ENCODE measurements around the gene SLC38A10.

SLC38A10 gene

GRCh38 chr17:81301195-81302144 is 6.4 kb upstream of the SLC38A10 start:
- H3K36me3 ChIP-seq, result no peaks in the 10 kb centered on the region
- H3K4me1 ChIP-seq, result peaks cover 16% of the 10 kb centered on the region
- no peaks in the 10 kb centered on the region for H3K9me3 ChIP-seq
- H3K27me3 ChIP-seq, result no peaks in the 10 kb centered on the region
- H3K4me3 ChIP-seq (ENCODE audit: low read depth, low read length), result no peak overlapping the region
- TF ChIP-seq, protein P1, sequence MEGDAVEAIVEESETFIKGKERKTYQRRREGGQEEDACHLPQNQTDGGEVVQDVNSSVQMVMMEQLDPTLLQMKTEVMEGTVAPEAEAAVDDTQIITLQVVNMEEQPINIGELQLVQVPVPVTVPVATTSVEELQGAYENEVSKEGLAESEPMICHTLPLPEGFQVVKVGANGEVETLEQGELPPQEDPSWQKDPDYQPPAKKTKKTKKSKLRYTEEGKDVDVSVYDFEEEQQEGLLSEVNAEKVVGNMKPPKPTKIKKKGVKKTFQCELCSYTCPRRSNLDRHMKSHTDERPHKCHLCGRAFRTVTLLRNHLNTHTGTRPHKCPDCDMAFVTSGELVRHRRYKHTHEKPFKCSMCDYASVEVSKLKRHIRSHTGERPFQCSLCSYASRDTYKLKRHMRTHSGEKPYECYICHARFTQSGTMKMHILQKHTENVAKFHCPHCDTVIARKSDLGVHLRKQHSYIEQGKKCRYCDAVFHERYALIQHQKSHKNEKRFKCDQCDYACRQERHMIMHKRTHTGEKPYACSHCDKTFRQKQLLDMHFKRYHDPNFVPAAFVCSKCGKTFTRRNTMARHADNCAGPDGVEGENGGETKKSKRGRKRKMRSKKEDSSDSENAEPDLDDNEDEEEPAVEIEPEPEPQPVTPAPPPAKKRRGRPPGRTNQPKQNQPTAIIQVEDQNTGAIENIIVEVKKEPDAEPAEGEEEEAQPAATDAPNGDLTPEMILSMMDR (IDR thresholded peaks at IDR 0.05; ENCODE audit: low read depth, low read length), result no peak
- no peak for DNase-seq

DNA sequence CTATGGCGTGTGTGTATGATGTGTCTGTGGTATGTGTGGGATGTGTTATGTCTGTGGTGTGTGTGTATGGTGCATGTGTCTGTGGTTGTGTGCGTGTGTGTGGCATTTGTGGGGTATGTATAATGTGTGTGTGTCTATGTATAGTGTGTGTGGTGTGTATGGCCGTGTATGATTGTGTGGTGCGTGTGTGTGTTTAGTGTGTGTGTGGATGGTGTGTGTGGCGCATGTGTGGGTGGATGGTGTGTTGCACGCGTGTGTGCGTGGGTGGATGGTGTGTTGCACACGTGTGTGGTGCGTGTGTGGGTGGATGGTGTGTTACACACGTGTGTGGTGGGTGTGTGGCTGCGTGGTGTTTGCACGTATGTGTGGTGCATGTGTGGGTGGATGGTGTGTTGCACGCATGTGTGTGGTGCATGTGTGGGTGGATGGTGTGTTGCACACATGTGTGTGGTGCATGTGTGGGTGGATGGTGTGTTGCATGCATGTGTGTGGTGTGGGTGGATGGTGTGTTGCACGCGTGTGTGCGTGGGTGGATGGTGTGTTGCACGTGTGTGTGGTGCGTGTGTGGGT is 5.6 kb upstream of the SLC38A10 start:
- TF ChIP-seq, protein P1 (IDR thresholded peaks at IDR 0.05; ENCODE audit: low read depth, low read length), result no peak
- H3K9me3 ChIP-seq, result no peaks in the 10 kb centered on the region
- H3K4me1 ChIP-seq, result peaks cover 20% of the 10 kb centered on the region
- no peak overlapping the region for H3K4me3 ChIP-seq (ENCODE audit: low read depth, low read length)
- no peak for DNase-seq
- H3K27me3 ChIP-seq, result no peaks in the 10 kb centered on the region
- no peaks in the 10 kb centered on the region for H3K36me3 ChIP-seq

DNA sequence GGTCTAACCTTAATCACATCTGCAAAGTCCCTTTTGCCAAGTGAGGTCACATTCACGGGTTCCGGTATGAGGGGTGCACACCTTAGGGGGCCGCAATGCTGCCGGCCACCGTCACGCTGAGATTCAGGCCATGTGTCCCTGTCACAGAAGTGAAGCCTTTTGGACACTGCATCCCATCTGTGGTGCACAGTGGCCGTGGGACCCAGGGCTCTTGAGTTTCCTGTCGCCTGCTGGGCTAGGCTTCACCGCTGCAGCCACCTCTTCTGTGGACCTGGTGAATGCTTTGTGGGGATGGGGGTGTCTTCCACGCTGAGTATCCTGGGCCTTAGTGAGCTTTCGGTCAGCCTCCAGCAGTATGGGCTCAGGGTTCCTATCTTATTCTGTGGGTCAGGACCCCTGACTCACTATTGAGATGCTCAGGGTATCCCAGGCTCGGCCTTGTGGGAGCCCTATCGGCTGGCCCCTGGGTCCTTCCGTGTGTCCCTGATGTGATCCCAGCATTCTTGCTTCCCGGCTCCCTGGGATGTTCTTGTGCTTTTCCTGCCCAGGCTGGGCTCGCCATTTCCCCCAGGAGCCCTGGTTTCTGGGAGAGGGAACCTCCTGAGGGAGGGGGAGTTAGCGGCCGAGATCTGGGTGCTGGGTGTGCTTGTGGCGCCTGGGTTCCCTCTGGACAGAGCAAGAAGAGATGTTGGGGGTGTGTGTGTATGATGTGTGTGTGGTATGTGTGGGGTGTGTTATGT is 4.9 kb upstream of the SLC38A10 start:
- DNase-seq, result no peak
- H3K4me3 ChIP-seq (ENCODE audit: low read depth, low read length), result no peak overlapping the region
- no peaks in the 10 kb centered on the region for H3K9me3 ChIP-seq
- TF ChIP-seq, protein P1 (IDR thresholded peaks at IDR 0.05; ENCODE audit: low read depth, low read length), result no peak
- H3K36me3 ChIP-seq, result no peaks in the 10 kb centered on the region
- H3K27me3 ChIP-seq, result no peaks in the 10 kb centered on the region
- peaks cover 14% of the 10 kb centered on the region for H3K4me1 ChIP-seq

DNA sequence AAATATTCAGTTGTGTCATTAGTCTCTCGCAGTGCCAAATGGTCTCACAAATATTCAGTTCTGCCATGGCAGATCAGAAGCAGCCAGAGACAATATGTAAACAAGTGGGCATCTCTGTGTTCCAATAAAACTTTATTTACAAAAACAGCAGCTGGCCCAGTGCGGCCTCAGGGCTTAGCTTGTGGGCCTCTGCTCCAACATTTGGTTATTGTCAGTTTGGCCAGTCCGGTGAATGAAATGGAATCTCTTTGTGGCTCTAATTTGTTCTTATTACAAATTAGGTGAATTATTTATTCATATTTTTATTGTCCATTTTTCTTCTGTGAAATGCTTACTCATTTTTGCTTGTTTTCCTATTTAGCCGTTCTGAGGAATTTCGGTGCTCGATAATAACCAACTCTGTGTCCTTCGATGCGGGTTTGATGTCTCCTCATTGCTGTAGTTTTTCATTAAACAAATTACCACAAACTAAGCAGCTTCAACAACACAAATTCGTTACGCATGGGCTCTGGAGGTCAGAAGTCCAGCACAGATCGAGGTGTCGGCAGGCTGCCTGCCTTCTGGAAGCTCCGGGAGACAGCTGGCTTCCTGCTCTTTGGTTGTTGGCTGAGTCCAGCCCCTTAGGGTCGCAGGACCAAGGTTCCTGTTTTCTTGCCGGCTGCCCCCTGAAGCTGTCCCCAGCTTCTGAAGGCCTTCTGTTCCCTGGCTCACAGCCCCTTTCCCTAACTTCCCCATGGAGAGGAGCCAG is 4.1 kb upstream of the SLC38A10 start:
- Histone ChIP-seq H3K36me3 (no peaks in the 10 kb centered on the region), H3K27me3 (no peaks in the 10 kb centered on the region), H3K4me1 (peaks cover 13% of the 10 kb centered on the region), H3K9me3 (no peaks in the 10 kb centered on the region), H3K4me3 (ENCODE audit: low read depth, low read length) (no peak overlapping the region)
- no peak for DNase-seq
- TF ChIP-seq, protein P1 (IDR thresholded peaks at IDR 0.05; ENCODE audit: low read depth, low read length), result no peak

GRCh38 chr17:81298325-81298990 is 3.4 kb upstream of the SLC38A10 start:
- no peaks in the 10 kb centered on the region for H3K36me3 ChIP-seq
- no peak for DNase-seq
- H3K4me1 ChIP-seq, result peaks cover 11% of the 10 kb centered on the region
- TF ChIP-seq, protein P1 (IDR thresholded peaks at IDR 0.05; ENCODE audit: low read depth, low read length), result no peak
- no peaks in the 10 kb centered on the region for H3K27me3 ChIP-seq
- H3K4me3 ChIP-seq (ENCODE audit: low read depth, low read length), result no peak overlapping the region
- H3K9me3 ChIP-seq, result no peaks in the 10 kb centered on the region

Data from BE2C (cell line).